Measurements from ENCODE around the gene NUP210.
"Not testable (repeated sequence)": the region's sequence is repeated elsewhere in the genome, so short reads cannot be mapped to it uniquely, and the experiment has no call there.

Gene NUP210

DNA sequence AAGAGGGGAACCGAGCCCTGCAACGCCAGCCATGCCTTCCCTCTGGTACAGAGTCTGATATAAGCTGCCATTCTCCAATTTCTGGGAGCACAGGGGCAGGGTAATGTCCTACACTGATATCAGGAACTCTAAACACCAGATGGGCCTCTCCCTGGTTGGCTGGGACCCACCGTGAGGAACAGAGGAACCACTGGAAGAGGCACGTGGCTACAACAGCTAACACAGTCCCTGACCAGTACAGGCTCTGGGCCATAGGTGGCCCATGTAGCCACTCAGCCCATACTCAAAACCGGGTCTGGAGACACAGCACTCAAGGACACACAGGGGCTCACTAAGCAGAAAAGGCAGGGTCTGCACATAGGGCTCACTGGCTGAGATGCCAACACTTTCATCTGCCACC is 13.9 kb downstream of the NUP210 start:
- DNase-seq (ENCODE audit: low spot score), result no peak

DNA sequence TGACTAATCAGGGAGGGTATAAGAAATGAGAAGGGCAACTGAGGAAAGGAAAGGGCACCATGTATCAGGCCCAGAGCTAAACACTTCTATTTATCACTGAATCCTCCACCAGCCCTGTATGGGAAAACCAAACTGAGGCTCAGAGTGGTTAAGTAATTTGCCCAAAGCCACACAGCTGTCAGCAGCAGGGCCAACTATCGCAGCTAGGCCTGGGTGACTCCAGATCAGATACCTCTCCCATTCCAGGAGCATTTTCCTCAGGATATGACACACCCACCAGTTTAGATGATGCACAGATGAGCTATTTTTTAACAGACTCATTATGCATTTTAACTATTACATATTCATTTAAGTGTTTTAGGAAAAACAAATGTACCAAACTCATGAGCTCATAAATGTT is 14.5 kb downstream of the NUP210 start:
- DNase-seq (ENCODE audit: low spot score), result no peak

DNA sequence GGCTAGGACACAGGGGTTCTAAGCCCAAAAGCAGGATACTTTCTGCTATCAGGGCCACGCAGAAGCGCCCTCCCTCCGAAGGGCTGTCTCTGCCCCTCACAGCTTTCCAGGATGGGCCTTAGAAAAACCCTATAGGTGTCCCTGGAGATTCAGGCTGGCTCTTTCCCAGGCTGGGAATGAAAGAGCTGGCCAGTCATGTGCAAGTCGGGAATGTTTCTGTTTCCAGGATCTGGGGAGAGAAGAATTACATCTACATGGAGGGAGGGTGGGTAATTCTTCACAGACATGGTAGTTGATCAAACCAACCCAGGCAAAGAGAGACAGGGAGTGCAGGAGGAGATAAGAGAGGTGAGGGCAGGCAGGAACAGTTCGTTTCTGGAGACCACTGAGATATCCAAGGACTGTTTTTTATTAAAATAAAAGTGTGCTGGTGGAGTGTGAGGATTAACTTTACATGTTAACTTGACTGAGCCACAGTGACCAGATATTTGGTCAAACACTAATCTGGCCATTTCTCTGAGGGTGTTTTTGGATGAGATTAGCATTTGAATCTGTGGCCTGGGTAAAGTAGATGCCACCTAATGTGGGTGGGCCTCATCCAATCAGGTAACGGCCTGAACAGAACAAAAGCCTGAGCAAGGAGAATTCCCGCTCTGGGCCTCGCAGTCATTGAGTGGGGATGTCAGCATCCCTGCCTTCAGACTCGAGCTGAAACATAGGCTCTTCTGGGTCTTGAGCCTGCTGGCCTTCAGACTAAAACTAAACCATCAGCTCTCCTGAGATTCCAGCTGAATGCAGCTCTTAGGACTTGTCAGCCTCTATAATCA is 15.3 kb downstream of the NUP210 start:
- DNase-seq (ENCODE audit: low spot score), result no peak

DNA sequence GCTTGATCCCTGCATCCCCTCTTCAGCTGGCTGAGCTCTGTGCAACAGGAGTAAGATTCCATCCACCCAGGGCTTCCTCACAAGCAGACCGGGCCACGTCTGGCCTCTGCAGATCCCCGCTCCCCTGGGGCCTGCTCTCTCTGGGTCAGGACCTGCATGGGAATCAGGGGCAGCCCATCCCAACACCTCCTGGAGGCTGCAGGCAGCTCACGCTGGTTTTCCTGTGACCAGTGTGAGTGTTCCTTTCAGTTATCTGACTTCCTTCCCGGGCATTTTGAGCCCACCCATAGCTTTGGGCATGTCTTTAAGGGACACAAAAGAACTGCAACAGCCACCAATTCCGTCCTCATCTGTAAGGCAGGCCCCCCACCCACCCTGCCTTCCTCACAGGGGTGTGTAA is 16.3 kb downstream of the NUP210 start:
- DNase-seq (ENCODE audit: low spot score), result no peak

DNA sequence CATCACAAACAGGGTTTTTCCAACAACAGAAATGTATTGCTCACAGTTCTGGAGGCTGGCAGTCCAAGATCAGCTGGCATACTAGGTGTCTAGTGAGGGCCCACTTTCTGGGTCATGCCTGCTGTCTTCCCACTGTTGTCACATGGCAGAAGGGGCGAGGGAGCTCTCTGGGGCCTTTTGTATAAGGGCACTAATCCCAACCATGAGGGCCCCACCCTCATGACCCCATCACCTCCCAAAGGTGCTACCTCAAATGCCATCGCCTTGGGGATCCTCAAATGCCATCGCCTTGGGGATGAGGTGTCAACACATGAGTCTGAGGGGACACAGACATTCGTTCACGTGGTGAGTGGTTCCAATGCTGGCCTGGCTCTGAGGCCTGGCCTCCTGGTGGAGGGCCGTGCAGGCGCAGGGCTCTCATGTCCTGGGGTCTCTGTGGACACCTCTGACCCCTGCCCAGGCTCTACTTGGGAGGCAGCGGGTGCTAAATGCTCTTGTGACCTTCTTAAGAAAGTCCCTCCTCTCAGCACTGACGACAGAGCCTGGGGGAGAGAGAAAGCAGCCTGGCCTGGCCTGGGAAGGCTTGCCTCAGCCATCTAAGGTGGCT is 16.8 kb downstream of the NUP210 start:
- no peak for DNase-seq (ENCODE audit: low spot score)

DNA sequence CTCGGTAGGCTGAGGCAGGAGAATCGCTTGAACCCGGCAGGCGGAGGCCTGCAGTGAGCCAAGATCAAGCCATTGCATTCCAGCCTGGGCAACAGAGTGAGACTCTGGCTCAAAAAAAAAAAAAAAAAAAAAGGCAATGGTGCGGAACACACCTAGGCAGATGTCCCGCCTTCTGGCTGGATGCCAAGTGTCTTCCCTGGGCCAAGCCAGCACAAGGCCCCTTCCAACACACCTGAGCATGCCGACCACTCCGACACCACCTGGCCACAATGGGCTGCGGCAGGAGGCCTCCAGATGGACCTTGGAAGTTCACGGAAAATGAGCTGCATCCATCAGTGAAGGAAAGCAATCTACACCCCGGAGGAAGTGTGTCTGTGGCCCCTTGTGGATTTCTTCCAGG is 19.0 kb downstream of the NUP210 start:
- no peak for DNase-seq (ENCODE audit: low spot score)

DNA sequence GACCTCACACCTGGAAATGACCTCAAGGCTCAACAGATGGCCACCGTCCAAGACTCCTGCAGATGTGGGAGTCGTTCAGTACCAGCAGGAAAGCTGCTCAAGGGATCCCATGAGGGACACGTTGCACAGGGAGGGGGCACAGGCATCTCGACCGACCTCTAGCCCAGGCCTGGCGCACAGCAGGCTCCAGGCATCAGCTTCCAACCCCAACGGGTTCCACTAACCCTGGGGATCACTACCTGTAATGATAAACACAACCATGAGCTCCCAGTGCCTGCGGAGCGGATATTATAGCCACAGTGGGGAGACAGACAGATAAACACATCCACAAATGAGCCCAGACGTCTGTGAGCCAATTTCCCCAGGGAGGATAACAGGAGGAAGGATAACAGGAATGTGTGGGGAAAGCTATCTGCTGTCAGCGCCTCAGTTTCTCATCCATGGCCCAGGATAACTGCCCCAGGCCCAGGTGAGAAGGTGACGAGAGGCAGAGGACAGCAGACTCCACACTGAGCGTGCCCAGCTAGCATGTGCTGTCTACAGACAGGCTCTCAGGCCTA is 19.9 kb downstream of the NUP210 start:
- peak; percentile 70 for DNase-seq (ENCODE audit: low spot score)

DNA sequence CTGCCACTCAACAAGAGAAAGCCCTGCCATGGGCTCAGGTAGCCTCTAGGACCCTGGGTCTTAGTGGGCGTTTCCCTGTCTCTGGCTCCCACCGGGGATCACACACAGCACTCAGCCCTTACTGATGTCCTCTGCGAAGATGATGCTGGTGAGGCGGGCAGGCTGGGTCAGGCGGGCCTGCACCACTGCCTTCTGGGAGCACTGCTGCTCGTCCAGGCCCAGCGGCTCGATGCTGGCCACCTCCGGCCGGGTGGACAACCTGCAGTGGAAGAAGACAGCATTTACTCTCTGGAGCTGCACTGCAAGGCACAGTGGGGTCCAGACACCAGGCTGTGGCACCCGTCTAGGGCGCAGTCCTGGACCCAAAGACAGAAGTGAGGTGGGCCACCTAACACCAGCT is 20.5 kb downstream of the NUP210 start:
- no peak for DNase-seq (ENCODE audit: low spot score)

DNA sequence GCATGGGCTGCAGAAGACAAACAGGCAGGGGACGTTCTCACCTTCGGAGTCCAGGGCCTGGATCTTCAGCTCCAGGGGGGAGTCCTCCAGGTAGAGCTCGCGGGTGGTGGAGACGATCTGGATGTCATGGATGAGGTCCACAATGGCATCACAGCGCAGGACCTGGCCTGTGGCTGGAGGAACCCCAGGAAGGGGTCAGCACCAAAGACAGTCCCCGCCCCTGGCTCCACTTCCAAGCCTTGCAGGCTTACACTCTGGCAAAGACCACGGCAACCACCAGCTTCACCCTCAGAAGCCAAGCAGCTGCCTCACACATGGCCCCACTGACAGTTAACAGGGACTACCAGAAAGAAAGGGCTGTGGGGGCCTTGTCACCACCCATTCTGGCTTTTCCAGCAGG is 22.8 kb downstream of the NUP210 start:
- no peak for DNase-seq (ENCODE audit: low spot score)

DNA sequence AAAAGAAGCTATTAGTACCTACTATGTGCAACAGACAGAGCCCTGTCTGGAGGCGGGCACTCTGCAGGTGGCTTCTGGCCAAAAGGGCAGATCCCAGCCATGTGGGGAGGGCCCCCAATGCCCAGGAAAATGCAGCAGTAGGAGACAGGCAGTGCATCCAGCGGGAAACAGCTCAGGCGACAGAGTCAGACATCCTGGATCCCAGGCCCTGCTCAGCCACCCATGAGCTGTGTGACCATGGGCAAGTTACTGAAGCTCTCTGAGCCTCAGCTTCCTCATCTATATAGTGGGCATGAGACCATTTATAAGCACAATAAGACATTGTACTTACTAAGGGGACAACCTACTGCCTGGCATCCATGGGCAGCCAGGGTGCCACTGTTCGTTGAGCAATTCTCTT is 25.8 kb downstream of the NUP210 start:
- DNase-seq (ENCODE audit: low spot score), result no peak

DNA sequence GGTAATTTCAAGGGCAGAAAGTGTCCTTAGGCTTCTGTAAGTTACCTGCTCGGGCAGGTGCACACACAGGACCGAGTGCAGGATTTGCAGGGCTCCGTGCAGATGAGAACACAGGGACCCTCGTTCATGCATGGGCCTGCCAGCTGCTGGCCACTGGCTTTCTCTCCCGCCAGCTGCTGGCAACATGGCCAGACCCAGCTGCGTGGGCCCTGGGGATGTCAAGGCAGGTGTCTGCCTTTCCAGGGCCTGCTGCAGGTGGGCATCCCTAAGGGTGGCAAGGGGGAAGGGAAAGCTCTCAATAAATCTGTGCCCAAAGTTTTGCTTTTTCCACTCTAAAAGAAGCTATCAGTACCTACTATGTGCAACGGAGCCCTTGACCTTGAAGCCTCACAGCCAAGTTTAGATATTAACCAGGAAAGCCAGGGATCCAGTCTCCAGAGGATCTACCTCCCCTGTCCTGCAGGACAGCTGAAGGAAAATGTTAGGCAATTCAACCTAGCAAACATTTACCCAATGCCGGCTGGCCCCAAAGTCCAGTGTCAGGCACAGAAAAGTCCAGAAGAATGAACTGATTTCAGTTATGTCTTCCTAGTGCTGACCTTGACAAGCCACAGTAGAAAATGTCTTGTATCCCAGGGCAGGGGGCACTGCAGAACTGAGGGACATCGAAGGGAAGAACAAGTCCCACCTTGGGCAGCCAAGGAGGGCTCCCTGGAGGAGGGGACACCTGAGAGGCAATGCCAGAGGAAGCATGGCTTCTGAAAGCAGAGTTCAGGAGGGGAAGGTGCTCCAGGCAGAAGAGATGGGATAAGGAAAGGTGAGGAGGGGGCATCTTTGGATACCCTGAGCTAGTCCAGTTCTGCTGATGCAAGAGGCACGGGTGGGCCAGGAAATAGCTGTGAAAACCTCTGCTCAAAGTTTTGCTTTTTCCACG is 26.4 kb downstream of the NUP210 start:
- DNase-seq (ENCODE audit: low spot score), result no peak

DNA sequence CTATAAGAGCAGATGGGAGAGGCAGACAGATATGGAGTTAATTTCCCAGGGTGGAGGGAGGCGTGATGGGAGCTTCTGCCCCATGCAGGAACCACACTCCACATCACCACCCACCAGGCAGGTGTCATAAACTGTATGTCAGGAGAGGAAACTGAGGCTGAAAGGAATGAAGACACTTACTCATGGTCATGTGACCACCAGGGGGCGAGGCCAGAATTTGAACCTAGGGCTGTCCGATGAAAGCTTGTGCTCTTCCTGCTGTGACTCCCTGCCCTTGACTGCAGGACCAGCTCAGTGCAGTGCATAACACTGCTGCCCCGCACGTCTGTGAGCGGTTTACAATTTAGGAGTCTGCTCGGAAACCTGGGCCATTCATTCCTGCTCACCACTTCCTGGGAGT is 28.8 kb downstream of the NUP210 start:
- no peak for DNase-seq (ENCODE audit: low spot score)

DNA sequence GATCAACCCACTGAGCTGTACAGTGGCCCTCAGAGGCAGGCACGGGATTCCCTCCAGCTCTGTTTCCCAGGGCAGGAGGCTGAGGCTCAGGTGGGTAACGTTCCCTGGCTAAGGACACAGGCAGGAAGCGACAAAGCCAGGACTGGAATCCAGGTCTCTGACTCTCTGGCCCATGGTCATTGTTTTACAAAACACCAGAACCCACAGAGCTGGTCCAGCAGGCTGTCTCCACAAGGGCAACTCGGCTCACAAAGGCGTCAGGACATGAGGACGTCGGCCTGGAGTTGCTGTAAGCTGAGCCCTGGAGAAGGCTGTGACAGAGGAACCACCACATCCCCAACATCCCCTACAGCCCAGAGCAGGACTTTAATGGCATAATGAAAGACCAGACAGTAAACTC is 30.7 kb downstream of the NUP210 start:
- DNase-seq (ENCODE audit: low spot score), result no peak

DNA sequence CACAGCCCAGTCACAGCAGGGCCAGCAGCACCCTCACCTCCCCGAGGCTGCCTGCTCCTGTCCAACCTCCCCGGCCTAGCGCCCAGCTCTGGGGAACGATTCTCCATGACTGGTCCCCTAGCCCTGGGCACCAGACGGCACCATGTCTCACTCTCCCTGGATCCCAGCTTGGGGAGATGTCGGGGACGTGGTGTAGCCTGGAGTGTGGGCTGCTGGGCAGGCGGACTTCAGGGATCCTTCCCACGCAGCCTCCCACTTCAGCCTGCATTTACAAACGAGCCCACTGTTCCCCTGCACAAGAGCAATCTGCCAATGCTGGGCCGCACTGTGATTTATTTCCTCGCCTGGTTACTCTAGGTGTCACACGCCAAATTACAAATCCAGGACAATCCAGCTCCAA is 31.3 kb downstream of the NUP210 start:
- DNase-seq (ENCODE audit: low spot score), result no peak

DNA sequence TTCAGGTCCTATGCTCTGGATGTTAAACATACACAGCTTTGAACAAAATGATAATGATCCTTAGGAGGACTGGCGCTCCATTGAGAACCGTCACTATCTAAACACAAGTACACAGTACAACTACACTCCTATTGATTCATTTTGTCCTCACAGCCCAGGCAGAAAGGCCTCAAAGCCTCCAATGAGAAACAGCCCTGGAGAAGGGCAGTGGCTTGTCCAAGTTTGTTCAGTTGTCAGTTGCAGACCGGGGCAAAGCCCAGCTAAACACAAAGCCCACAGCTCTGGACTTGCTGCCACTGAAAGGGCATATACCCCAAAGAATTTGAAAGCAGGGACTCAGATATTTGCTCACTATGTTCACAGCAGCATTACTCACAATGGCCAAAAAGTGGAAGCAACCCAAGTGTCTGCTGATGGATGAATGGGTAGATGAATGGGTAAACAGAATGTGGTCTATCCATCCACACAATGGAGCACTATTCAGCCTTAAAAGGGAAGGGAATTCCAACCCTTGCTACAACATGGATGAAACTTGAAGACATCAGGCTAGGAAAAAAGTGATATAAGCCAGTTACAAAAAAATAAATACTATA is 34.7 kb downstream of the NUP210 start:
- DNase-seq (ENCODE audit: low spot score), result no peak

DNA sequence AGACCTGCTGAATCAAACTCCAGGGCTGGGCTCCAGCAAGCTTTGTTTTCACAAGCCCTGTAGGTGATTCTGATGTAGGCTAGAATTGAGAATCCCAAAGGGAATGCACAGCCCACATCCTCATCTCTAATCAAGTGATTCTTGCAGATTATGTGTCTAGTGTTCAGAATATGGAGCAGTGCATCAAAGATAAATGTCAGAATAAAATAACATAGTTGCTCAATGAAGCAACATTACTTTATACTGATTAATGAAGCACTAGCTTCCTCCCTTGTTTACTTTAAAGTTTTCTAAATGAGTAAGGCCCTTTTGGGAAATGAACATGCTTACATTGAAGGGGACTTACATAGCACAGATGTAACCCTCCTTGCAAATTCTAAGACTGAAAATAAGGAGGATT is 39.2 kb downstream of the NUP210 start:
- DNase-seq (ENCODE audit: low spot score), result no peak

DNA sequence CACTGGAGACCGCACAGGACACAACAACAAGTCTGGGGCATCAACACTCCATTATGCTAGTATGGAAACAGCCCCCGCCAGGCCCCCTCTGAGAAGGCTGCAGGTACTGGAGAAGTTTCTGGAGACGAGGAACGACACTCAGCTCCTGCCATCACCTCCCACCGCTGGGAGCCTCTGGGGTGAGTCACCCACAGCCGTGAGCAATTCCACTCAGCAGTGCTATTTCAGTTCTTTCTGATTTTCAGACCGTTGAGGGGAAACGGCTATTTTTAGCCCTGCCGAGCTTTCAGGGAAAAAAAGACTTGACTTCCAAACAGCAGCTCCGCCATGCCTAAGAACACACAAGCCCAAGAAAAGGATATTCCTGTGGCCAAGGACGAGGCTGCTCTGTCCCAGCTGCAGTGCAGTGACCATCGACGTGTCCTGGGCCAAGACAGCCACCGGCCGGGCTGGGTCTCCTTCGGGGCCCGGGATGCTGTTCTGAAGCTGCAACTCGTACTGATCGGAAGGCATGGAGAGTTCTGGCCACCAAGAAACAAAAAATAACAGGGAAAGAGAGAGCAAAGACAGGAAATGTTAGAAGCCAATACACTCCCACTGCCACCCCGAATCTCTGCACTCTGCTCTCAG is 40.8 kb downstream of the NUP210 start:
- DNase-seq (ENCODE audit: low spot score), result no peak

DNA sequence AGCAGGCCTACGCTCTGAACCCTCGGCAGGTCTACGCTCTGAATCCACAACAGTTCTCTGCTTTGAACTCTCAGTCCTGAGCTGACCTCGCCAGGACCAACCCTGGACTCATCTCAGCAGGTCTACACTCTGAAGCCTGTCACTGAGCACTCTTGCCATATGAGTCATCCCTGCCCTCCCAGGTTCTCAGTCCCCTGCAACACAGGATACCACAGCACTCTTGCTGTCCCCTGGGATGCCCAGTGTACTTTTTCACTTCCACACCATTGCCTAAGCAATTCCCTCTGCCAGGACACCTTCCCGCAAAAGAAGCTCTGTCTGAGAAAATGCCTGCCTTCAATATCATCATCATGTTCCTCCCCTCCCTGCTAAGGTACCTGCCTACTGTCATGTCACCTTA is 42.0 kb downstream of the NUP210 start:
- DNase-seq (ENCODE audit: low spot score), result no peak

DNA sequence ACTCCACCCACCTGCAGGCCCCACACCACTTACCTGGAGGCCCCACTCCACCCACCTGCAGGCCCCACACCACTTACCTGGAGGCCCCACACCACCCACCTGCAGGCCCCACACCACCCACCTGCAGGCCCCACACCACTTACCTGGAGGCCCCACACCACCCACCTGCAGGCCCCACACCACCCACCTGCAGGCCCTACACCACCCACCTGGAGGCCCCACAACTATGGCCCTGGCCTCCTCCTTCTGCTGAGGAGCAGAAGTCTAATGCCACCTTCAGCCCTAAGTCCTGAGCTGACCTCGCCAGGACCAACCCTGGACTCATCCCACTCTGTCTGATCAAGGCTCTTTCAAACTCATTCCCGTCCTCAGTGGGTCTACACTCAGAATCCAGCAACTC is 42.4 kb downstream of the NUP210 start:
- DNase-seq (ENCODE audit: low spot score), result not testable (repeated sequence)

DNA sequence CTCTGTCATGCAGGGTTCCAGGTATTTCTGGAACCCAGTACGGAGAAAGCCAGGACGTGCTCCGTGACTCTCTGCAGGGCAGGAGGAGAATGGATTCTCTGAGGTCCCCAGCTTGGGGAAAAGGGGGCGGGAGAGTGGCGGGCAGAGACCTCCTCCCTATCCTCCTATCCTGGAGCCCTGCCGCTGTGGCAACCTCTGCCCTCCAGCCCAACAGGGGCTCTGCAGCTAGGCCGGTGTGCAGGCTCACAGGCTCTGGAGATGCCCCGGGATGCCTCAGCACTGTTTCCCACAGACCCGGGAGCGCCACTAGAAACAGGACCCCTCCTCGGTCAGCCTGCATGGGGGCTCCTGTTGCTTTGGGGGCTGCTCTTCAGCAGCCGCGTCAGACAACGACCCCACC is 43.1 kb downstream of the NUP210 start:
- no peak for DNase-seq (ENCODE audit: low spot score)

DNA sequence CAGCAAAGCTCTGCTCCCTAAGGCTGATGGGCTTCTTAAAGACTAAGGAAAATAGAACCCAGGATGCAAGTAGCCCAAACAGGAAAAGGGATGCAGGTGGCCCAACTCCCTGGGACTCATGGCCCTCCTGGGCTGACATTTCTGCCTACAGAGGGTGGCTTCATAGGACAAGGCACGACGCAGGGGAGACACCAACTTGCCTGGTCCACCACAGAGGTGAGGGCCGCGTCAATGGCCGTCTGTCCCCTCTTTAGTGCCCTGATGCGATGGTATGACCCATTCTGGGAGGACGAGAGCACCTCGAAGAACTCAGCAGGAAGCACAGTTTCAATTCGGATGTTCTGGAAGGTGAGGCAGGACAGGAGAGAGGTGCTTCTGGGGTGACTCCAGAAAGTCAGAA is 44.0 kb downstream of the NUP210 start:
- DNase-seq (ENCODE audit: low spot score), result no peak

DNA sequence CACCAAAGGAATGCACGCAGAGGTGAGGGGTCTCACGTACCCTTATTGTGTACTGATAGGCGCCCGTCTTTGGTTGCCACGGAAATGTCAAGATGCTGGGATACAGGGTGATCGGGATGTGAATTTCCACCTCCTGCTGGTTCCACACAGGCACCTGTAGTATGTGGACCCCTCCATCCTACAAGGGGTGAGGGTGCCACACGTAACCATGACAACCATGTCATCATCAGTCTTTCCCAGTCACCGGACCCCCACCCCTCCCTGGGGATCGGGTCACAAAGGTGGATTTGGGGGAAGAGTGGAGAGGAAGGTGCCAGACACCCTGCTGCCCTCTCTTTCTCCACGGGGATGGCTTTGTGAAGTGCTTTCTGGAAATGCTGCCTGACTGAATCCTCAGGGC is 44.7 kb downstream of the NUP210 start:
- no peak for DNase-seq (ENCODE audit: low spot score)
